HepG2 (cell line): ENCODE measurements around the gene RUNX2.

Source experiments
- ARID2 ChIP-seq: sonication (generic); formaldehyde crosslinking; IDR thresholded peaks from 2 replicates; pipeline ENCODE4 v1.8.1; 2022; ENCODE audit warnings: mild to moderate bottlenecking, missing genetic modification reagents, borderline replicate concordance
- FOXO1 ChIP-seq: sonication (generic); formaldehyde crosslinking; IDR thresholded peaks from 2 replicates; pipeline ENCODE4 v1.4.0; 2020; ENCODE audit warnings: missing genetic modification reagents
- JDP2 ChIP-seq: sonication (generic); formaldehyde crosslinking; IDR thresholded peaks from 2 replicates; pipeline ENCODE4 v1.8.1; 2022; ENCODE audit warnings: missing genetic modification reagents, borderline replicate concordance
- MYC ChIP-seq: sonication (generic); formaldehyde crosslinking; IDR thresholded peaks from 2 replicates; pipeline ENCODE4 v1.9.0; 2021; ENCODE audit warnings: missing genetic modification reagents, borderline replicate concordance
- NR3C1 ChIP-seq: sonication (generic); formaldehyde crosslinking; IDR thresholded peaks from 2 replicates; pipeline ENCODE4 v1.4.0; 2020; ENCODE audit warnings: missing genetic modification reagents
- POLR2AphosphoS5 ChIP-seq: IDR thresholded peaks from 2 replicates; pipeline ENCODE4 v1.6.1; 2012; ENCODE audit warnings: low read depth, low read length
- REPIN1 ChIP-seq: sonication (generic); formaldehyde crosslinking; IDR thresholded peaks from 2 replicates; pipeline ENCODE4 v1.8.0; 2022; ENCODE audit warnings: missing genetic modification reagents, low read depth, mild to moderate bottlenecking, borderline replicate concordance
- ZNF44 ChIP-seq: sonication (generic); formaldehyde crosslinking; IDR thresholded peaks from 2 replicates; pipeline ENCODE4 v1.5.1; 2020; ENCODE audit warnings: mild to moderate bottlenecking, missing genetic modification reagents
- ZNF615 ChIP-seq: sonication (generic); formaldehyde crosslinking; IDR thresholded peaks from 2 replicates; pipeline ENCODE4 v1.5.0; 2020; ENCODE audit warnings: mild to moderate bottlenecking, missing genetic modification reagents, borderline replicate concordance
- ZSCAN29 ChIP-seq: sonication (generic); formaldehyde crosslinking; conservative IDR thresholded peaks from 2 replicates; pipeline ENCODE4 v1.4.0; 2020; ENCODE audit warnings: mild to moderate bottlenecking, missing genetic modification reagents
- TF ChIP-seq, protein P1 (sequence below): sonication (generic); formaldehyde crosslinking; IDR thresholded peaks from 2 replicates; pipeline ENCODE4 v1.8.1; 2022; ENCODE audit warnings: mild to moderate bottlenecking, missing genetic modification reagents
- TF ChIP-seq, protein P2 (sequence below): sonication (generic); formaldehyde crosslinking; IDR thresholded peaks from 2 replicates; pipeline ENCODE4 v1.5.0; 2020; ENCODE audit warnings: mild to moderate bottlenecking, missing genetic modification reagents, moderate library complexity
- TF ChIP-seq, protein P3 (sequence below): sonication (generic); formaldehyde crosslinking; IDR thresholded peaks from 2 replicates; pipeline ENCODE4 v1.5.0; 2020; ENCODE audit warnings: mild to moderate bottlenecking, missing genetic modification reagents, borderline replicate concordance

DNA sequence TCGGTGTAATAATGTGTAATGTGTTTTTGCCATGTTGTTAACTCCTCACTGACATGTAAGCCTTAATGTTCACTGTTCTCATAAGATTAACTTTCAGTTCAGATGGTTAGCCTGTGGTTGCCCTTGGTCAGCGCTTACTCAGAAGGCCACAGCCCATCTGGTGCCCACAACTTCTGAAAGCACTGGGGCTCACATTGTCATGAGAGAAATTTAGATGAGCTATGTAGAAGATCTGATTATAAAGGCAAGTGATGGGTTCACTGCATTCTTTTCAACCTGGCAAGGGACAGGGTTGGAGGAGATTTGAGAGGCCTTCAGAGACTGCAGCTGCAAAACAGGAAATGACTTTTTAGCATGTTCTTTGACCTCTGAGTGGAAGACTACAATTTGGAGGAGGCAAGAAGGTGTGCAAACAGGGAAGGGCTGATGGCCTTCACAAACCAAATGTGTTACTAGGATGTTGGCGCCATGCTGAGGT is 291.9 kb downstream of the RUNX2 start:
- TF ChIP-seq REPIN1 (CRISPR knock-in tag) (no peak), JDP2 (CRISPR knock-in tag) (no peak), FOXO1 (CRISPR knock-in tag) (no peak), ZNF615 (CRISPR knock-in tag) (no peak), ZNF44 (CRISPR knock-in tag) (no peak), ARID2 (CRISPR knock-in tag) (no peak), POLR2AphosphoS5 (no peak), ZSCAN29 (CRISPR knock-in tag) (no peak), NR3C1 (CRISPR knock-in tag) (no peak), MYC (CRISPR knock-in tag) (no peak)
- TF ChIP-seq, protein P1, sequence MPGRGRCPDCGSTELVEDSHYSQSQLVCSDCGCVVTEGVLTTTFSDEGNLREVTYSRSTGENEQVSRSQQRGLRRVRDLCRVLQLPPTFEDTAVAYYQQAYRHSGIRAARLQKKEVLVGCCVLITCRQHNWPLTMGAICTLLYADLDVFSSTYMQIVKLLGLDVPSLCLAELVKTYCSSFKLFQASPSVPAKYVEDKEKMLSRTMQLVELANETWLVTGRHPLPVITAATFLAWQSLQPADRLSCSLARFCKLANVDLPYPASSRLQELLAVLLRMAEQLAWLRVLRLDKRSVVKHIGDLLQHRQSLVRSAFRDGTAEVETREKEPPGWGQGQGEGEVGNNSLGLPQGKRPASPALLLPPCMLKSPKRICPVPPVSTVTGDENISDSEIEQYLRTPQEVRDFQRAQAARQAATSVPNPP, result no peak
- TF ChIP-seq, protein P2, sequence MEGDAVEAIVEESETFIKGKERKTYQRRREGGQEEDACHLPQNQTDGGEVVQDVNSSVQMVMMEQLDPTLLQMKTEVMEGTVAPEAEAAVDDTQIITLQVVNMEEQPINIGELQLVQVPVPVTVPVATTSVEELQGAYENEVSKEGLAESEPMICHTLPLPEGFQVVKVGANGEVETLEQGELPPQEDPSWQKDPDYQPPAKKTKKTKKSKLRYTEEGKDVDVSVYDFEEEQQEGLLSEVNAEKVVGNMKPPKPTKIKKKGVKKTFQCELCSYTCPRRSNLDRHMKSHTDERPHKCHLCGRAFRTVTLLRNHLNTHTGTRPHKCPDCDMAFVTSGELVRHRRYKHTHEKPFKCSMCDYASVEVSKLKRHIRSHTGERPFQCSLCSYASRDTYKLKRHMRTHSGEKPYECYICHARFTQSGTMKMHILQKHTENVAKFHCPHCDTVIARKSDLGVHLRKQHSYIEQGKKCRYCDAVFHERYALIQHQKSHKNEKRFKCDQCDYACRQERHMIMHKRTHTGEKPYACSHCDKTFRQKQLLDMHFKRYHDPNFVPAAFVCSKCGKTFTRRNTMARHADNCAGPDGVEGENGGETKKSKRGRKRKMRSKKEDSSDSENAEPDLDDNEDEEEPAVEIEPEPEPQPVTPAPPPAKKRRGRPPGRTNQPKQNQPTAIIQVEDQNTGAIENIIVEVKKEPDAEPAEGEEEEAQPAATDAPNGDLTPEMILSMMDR (CRISPR knock-in tag), result no peak
- TF ChIP-seq, protein P3, sequence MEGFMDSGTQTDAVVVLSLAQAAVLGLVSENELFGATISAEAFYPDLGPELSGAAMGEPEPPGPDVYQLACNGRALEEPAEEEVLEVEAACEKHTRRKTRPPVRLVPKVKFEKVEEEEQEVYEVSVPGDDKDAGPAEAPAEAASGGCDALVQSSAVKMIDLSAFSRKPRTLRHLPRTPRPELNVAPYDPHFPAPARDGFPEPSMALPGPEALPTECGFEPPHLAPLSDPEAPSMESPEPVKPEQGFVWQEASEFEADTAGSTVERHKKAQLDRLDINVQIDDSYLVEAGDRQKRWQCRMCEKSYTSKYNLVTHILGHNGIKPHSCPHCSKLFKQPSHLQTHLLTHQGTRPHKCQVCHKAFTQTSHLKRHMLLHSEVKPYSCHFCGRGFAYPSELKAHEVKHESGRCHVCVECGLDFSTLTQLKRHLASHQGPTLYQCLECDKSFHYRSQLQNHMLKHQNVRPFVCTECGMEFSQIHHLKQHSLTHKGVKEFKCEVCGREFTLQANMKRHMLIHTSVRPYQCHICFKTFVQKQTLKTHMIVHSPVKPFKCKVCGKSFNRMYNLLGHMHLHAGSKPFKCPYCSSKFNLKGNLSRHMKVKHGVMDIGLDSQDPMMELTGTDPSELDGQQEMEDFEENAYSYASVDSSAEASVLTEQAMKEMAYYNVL, result no peak
